ENCODE results near the gene ASAH2B. TPM values are rescaled to one million over a fixed set of nuclear protein-coding genes. Genes with fewer than 3 reads are reported as not detected.

The ASAH2B gene
- total RNA-seq, 1 donor from 2014 or later = 3.8 TPM

DNA sequence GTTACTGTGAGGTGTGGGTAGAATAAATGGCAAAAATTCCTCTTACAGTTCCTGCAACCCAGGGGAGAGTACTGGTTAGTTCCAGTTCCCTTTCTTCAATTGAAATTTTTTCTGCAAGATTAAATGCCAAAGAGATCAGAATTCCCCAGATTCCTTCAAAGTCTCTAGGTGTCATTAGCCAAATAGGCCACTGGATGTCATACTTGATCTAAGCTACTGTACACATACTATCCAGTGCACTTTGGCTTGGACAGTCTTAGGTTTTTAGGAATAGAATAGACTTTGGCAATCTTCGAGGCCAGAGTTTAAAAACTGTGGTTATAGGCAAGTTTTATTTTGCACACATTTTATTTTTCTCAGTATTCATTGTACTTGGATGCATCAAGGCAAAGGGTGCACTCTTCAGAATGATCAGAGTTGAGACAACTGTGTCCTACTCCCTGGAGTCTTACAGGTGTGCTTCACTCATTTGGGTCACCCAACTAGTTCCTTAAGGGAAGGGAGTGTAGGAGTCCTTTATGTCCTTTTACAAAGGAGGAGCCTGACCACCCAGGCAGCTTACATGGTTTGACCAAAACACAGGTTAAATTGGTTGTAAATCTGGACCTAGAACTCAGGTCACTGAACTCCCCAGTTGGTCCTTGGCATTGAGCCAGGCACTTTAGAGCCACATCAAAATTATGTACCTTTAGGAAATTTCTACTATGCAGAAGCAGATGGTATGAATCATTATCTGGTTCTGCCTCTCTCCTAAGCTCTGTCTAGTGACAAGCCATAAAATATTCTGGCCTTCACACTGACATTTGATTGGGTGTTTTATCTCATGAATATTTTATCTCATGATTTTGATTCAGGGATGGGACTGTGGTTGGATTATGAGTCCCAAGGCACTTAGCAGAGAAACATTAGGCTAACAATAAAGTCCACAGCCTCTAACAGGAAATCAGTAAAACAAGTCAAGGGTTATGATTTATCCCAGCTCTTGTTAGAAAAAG lies 49.5 kb downstream of the ASAH2B start:
- Mint-ChIP-seq H3K27me3 (ENCODE audit: unreplicated experiment) (peaks cover 40% of the 10 kb centered on the region), H3K27ac (ENCODE audit: unreplicated experiment) (no peak overlapping the region), H3K36me3 (ENCODE audit: unreplicated experiment) (no peaks in the 10 kb centered on the region), H3K4me3 (ENCODE audit: unreplicated experiment) (no peak overlapping the region), H3K4me1 (ENCODE audit: unreplicated experiment) (no peaks in the 10 kb centered on the region), H3K9me3 (ENCODE audit: unreplicated experiment) (no peaks in the 10 kb centered on the region)
- TF ChIP-seq, protein P1, sequence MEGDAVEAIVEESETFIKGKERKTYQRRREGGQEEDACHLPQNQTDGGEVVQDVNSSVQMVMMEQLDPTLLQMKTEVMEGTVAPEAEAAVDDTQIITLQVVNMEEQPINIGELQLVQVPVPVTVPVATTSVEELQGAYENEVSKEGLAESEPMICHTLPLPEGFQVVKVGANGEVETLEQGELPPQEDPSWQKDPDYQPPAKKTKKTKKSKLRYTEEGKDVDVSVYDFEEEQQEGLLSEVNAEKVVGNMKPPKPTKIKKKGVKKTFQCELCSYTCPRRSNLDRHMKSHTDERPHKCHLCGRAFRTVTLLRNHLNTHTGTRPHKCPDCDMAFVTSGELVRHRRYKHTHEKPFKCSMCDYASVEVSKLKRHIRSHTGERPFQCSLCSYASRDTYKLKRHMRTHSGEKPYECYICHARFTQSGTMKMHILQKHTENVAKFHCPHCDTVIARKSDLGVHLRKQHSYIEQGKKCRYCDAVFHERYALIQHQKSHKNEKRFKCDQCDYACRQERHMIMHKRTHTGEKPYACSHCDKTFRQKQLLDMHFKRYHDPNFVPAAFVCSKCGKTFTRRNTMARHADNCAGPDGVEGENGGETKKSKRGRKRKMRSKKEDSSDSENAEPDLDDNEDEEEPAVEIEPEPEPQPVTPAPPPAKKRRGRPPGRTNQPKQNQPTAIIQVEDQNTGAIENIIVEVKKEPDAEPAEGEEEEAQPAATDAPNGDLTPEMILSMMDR (IDR thresholded peaks at IDR 0.05) = peak; percentile 42
- DNase-seq (ENCODE audit: extremely low spot score, unreplicated experiment) = no peak

DNA sequence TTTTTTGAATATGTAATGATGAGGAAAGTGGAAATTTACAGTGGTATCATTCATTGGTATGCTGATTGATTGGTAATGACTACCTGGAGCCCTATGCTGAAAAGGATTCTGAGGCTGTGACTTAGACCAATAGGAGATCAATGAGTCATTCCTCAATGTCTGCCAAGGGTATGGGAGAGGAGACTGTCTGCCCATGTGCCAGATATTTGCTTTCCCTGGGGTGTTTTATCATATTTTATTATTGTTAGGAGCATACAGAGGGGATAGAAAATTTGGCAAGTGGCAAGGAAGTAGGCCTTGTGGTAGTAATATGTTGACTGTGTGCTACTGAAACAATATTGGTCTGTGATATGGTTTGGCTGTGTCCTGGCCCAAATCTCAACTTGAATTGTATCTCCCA lies 54.8 kb downstream of the ASAH2B start:
- no peak overlapping the region for H3K4me3 Mint-ChIP-seq (ENCODE audit: unreplicated experiment)

DNA sequence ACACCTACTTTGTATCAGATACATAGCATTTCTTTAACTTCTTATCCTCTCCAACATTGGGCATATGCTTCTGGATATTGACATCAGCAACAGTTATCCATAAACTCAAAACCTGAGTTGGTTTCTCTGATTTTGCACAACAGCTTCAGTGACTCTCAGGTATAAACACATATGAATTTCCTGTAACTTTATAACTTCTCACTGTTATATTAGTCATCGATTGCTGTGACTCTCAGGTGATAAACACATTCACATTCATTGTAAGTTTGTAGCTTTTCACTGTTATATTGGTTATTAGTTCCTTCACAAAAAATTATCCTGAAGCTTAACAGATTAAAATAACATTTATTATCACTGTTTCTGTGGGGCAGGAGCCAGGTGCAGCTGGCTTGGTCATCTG lies 57.0 kb downstream of the ASAH2B start:
- Mint-ChIP-seq H3K27me3 (ENCODE audit: unreplicated experiment) (peaks cover 39% of the 10 kb centered on the region), H3K36me3 (ENCODE audit: unreplicated experiment) (no peaks in the 10 kb centered on the region), H3K4me1 (ENCODE audit: unreplicated experiment) (no peaks in the 10 kb centered on the region), H3K27ac (ENCODE audit: unreplicated experiment) (no peak overlapping the region), H3K4me3 (ENCODE audit: unreplicated experiment) (no peak overlapping the region), H3K9me3 (ENCODE audit: unreplicated experiment) (no peaks in the 10 kb centered on the region)
- no peak for DNase-seq (ENCODE audit: extremely low spot score, unreplicated experiment)
- TF ChIP-seq, protein P1 (IDR thresholded peaks at IDR 0.05) = no peak

More for the DNA sequence above, 54.8 kb downstream of the ASAH2B start:
- H3K4me1 Mint-ChIP-seq (ENCODE audit: unreplicated experiment) = no peaks in the 10 kb centered on the region
- no peak for DNase-seq (ENCODE audit: extremely low spot score, unreplicated experiment)
- TF ChIP-seq, protein P1 (IDR thresholded peaks at IDR 0.05) = no peak
- H3K9me3 Mint-ChIP-seq (ENCODE audit: unreplicated experiment) = no peaks in the 10 kb centered on the region
- no peaks in the 10 kb centered on the region for H3K36me3 Mint-ChIP-seq (ENCODE audit: unreplicated experiment)
- no peak overlapping the region for H3K27ac Mint-ChIP-seq (ENCODE audit: unreplicated experiment)
- H3K27me3 Mint-ChIP-seq (ENCODE audit: unreplicated experiment) = peaks cover 38% of the 10 kb centered on the region

DNA sequence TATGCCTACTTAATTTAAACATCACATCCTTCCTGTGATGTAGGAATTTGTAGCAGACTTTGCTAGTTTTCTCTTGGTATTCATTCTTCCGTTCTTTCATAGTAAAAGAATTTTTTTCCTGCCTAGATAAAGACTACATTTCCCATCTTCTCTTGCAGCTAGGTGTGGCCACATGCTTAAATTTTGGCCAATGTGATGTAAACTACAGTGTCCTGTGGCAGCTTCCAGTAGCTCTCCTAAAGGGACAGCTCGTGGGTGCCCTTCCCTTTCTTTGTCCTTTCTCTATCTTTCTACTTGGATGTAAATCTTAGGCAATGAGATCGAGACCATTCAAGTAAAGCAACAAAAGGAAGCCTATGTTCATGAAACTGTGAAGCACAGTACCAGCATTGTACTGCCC lies 58.6 kb downstream of the ASAH2B start:
- H3K27me3 Mint-ChIP-seq (ENCODE audit: unreplicated experiment) = peaks cover 38% of the 10 kb centered on the region
- TF ChIP-seq, protein P1 (IDR thresholded peaks at IDR 0.05) = no peak
- no peak overlapping the region for H3K4me3 Mint-ChIP-seq (ENCODE audit: unreplicated experiment)
- no peaks in the 10 kb centered on the region for H3K4me1 Mint-ChIP-seq (ENCODE audit: unreplicated experiment)
- no peaks in the 10 kb centered on the region for H3K9me3 Mint-ChIP-seq (ENCODE audit: unreplicated experiment)
- no peak for DNase-seq (ENCODE audit: extremely low spot score, unreplicated experiment)
- H3K36me3 Mint-ChIP-seq (ENCODE audit: unreplicated experiment) = no peaks in the 10 kb centered on the region
- H3K27ac Mint-ChIP-seq (ENCODE audit: unreplicated experiment) = no peak overlapping the region

DNA sequence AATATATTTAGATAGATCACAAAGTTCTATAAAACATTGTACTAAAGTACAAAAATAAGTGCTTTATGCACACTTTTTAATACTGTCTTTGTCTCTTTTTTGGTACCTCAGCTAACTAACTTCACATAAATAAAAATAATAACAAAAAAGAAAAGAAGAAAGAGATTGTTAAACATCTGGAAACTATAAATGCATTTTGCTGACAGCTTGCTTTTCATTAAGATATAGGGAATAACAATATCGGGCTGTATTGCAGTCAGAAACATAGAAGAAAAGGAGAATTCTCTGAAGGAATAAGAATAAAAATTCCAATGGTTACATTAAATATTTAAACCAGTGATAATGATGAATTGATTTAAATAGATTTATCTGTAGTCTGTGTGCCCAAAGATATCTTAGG lies 59.9 kb downstream of the ASAH2B start:
- no peak overlapping the region for H3K27ac Mint-ChIP-seq (ENCODE audit: unreplicated experiment)
- TF ChIP-seq, protein P1 (IDR thresholded peaks at IDR 0.05) = no peak
- no peaks in the 10 kb centered on the region for H3K36me3 Mint-ChIP-seq (ENCODE audit: unreplicated experiment)
- no peak for DNase-seq (ENCODE audit: extremely low spot score, unreplicated experiment)
- H3K9me3 Mint-ChIP-seq (ENCODE audit: unreplicated experiment) = no peaks in the 10 kb centered on the region
- H3K4me1 Mint-ChIP-seq (ENCODE audit: unreplicated experiment) = no peaks in the 10 kb centered on the region
- H3K4me3 Mint-ChIP-seq (ENCODE audit: unreplicated experiment) = no peak overlapping the region
- peaks cover 37% of the 10 kb centered on the region for H3K27me3 Mint-ChIP-seq (ENCODE audit: unreplicated experiment)

Measured in osteocyte (in vitro differentiated cells).